Fibroblast of villous mesenchyme (primary cell): ENCODE measurements around the gene RAD21L1. TPM values are rescaled to one million over a fixed set of nuclear protein-coding genes. Genes with fewer than 3 reads are reported as not detected.

ENCODE experiments used
- DNase-seq: peaks from one replicate; pipeline ENCODE4 v3.0.0-alpha.2; 2010; ENCODE audit warnings: low read depth
- H3K4me3 ChIP-seq: 2 replicates; pipeline ENCODE4 v1.5.1; 2011; ENCODE audit warnings: low read depth, mild to moderate bottlenecking, low read length
- total RNA-seq: library from RNA; depleted of rRNA; stranded (reverse); fragments of >200 nt; gene quantifications from 2 replicates; pipeline ENCODE4 v1.2.3, GENCODE V29; 2012
- TF ChIP-seq, protein P1 (sequence below): IDR thresholded peaks from 2 replicates; pipeline ENCODE4 v1.5.1; 2012; ENCODE audit warnings: low read depth, mild to moderate bottlenecking, low read length; ENCODE audit not compliant: insufficient read depth

Gene RAD21L1
- total RNA-seq, 1 donor, result not detected

DNA sequence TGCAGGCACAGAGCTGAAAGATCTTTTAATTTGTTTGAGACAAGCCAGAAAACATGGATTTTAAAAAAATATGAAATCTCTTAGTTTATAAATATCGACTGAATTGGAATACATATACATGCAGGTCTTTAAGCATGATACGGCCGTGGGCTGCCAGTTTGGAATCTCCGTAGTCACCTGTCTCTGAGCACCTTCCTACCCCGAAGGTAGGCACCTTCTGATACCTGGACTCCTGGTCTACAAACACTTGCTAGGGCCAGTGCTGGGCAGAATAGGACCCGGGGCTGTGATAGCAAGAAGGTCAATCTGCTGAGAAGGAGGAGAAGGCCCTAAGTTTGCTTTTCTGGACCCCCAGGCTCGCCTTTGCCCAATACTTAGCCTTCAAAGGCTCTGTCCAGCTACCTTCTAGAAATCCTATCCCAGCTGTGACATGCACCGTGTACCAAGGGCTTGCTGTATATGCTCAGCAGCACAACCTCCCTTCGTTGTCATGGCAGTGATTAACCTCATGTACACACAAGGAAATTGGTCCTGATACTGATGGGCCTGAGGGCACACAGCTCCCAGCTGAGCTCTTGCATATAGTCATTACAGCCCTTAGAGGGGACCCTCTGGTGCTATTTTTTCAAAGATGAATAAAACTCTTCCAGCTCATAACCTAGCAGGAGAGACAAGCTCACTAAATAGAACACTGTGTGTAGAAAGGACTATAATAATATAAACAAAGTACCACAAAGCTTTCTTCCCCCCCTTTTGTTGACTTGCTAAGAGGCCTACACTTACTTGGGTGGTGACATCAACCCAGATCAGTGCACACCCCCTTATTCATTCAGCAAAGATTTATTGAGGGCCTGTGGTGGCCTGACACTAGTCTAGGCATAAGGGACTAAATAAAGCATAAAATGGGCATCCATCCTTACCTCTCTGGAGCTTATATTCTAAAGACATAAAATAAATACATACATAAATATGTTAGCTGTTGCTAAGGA is 58.0 kb downstream of the RAD21L1 start:
- DNase-seq, result no peak

DNA sequence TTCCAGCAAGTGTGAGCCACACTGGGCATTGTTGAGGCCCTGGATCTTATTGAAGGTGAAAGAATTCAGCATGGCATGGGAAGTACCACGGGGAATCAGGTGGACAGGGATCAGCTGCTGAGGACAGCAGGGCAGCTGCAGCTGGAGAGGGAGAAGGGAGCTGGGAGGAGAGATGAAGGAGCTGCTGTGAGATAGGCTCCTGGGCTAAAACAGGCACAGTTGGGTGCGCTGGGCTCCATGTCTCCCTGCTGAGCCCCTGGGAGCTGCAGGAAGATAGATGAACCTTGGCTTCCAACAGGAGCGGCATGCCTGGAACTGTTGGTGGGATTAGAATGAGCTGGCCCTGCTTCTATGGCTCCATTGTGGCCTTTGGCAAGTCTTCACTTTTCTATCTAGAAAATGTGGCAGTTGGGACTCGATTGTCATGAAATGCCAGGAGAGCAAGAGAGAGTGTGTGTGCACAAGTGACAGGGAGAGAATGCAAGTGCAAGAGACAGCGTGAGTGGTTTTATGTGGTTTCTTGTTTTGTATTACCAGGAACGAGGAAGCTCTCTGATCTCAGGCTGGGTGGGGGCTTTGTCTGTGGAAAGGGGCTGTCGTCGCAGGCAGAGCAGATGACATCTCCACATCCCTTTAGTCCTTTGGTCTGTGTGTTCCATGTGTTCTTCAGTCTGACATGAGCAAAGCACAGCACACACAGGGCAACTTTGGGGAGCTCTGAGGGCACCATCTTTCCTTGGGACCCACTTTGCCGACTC is 60.6 kb downstream of the RAD21L1 start:
- DNase-seq, result no peak
- TF ChIP-seq, protein P1, sequence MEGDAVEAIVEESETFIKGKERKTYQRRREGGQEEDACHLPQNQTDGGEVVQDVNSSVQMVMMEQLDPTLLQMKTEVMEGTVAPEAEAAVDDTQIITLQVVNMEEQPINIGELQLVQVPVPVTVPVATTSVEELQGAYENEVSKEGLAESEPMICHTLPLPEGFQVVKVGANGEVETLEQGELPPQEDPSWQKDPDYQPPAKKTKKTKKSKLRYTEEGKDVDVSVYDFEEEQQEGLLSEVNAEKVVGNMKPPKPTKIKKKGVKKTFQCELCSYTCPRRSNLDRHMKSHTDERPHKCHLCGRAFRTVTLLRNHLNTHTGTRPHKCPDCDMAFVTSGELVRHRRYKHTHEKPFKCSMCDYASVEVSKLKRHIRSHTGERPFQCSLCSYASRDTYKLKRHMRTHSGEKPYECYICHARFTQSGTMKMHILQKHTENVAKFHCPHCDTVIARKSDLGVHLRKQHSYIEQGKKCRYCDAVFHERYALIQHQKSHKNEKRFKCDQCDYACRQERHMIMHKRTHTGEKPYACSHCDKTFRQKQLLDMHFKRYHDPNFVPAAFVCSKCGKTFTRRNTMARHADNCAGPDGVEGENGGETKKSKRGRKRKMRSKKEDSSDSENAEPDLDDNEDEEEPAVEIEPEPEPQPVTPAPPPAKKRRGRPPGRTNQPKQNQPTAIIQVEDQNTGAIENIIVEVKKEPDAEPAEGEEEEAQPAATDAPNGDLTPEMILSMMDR, result no peak

More for the DNA sequence above, 58.0 kb downstream of the RAD21L1 start:
- H3K4me3 ChIP-seq, result no peak overlapping the region
- TF ChIP-seq, protein P1, result no peak

DNA sequence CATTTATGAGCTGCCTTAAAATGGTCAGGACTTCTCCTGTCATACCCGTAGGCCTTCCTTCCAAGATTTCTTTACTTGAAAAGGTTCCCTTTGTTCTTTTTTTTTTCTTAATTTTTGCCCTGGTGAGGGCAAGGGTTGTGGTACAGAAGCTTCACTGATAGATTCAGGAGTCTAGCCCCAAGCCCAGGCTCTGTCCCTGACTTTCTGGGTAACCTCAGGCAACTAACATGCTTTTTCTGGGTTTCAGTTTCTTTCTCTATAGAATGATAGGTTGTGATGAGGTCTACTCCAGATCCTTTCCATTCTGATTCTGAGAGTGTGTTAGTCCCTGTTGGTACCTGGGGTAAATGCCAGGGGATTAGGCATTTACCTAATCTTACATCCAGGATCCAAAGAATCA is 61.5 kb downstream of the RAD21L1 start:
- no peak for DNase-seq
- TF ChIP-seq, protein P1, result no peak
- H3K4me3 ChIP-seq, result no peak overlapping the region

More for the DNA sequence above, 60.6 kb downstream of the RAD21L1 start:
- H3K4me3 ChIP-seq, result no peak overlapping the region

DNA sequence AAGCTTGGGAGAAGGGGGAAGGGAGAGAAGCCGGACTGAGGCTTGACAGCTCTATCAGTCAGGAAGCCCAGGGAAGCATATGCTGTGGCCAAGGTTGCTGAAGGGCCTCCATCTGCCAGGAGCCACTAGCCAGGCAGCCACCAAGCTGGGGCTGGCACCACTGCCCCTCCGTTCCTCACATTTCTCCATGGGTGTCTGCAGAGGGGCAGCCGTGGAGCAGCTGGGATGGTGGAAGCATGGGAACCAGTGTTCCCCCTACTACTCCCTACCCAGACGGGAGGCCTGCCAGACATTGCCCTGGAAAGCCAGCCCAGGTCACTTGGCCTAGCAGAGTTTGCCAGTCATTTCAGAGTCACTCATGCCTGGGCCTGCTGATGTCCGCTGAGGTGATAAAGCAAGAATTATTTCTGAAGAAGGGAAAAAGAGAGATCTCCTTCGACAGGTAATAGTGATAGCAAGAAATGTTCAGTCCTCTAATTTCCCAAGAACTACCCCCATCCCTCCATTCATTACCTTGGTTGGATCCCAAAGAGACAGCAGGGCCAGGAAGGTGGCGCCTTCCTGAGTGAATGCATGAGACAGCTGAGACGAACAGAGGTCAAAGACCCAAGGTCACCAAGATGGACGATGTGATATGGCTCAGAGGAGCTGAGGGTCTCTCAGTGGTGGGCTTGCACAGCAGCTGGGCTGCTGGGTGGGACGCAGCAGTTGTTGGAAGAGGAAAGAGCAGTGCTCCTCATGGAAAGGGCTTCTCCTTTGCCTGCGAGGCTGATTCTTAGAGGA is 62.1 kb downstream of the RAD21L1 start:
- no peak for DNase-seq
- TF ChIP-seq, protein P1, result no peak
- H3K4me3 ChIP-seq, result no peak overlapping the region

DNA sequence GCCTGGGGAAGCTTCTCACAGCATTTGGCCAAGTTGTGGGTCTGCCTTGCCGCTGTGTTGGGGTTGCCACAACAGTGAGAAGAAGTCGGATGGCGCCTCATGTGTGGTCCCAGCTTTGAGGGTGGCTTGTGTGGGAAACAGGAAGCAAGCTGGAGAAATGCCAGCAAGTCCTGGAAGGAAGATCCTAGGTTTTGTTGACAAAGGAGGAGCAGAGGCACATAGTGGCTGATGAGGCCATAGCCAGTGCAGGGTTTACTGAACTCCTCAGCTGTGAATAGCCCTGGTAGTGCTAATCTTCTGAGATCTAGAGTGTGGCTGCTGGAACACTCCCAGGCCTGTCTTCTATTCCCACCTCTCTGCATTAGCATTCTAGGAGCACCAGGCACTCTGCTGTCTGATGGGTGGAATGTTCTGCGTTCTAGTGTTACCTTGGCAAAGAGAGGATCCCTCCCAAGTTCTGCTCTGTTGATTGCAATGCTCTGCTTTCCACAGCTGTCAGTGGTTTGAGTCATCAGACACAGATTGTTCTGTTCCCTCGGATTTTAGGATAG is 65.4 kb downstream of the RAD21L1 start:
- peak; percentile 57 for DNase-seq
- no peak overlapping the region for H3K4me3 ChIP-seq
- TF ChIP-seq, protein P1, result no peak

DNA sequence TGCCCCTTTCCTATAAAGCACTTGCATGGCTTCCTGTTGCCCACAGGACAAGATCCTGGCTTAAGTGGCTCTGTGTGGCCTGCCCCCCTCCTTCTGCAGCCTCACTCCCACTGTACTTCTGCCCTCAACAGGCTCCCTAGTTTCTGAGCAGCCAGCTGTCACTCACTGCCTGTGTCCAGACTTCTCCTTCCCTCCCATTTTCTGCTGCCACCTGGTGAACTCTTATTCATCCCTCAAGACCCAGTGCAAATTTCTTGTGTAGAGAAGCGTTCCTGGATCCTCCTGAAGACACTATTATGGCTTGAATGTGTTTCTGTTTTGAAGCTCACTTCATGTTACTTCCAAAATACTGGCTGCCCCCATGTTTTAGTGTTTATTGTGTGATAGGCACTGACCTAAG is 66.8 kb downstream of the RAD21L1 start:
- DNase-seq, result no peak
- TF ChIP-seq, protein P1, result no peak
- no peak overlapping the region for H3K4me3 ChIP-seq
